Effector CD8-positive, alpha-beta T cell (primary cell): Measurements from ENCODE around the gene SEMA7A.
A peak's percentile ranks its signal among the peaks of the same experiment; 100 is the strongest.
"Not testable (repeated sequence)": the region's sequence is repeated elsewhere in the genome, so short reads cannot be mapped to it uniquely, and the experiment has no call there.

Experiments used
- DNase-seq: peaks from one replicate; lab custom pipeline; 2025; lab: John Stamatoyannopoulos, UW
- total RNA-seq, 4 experiments: gene quantifications; one replicate each; lab custom pipeline; 2026; lab: John Stamatoyannopoulos, UW

The SEMA7A gene
- total RNA-seq: 8.0 to 205 (median 13.8) reads per million in 4 experiments

GRCh38 chr15:74433592-74434262, at the start of gene SEMA7A:
Gene SEMA7A (minus strand): TSS chr15:74433958. CDS start chr15:74433918, 40 bp downstream.
- DNase-seq: peak; percentile 62

- no peak for DNase-seq
Observed at GRCh38 chr15:74482661-74483060, 48.9 kb upstream of the SEMA7A start.

GRCh38 chr15:74480364-74480763, 46.6 kb upstream of the SEMA7A start:
- DNase-seq: not testable (repeated sequence)

GRCh38 chr15:74471621-74472020, 37.9 kb upstream of the SEMA7A start:
- not testable (repeated sequence) for DNase-seq

- DNase-seq: no peak
Observed at GRCh38 chr15:74470631-74471395, 37.1 kb upstream of the SEMA7A start.

- no peak for DNase-seq
Observed at GRCh38 chr15:74468341-74469032, 34.7 kb upstream of the SEMA7A start.

- DNase-seq: no peak
Observed at GRCh38 chr15:74466570-74466969, 32.8 kb upstream of the SEMA7A start.

GRCh38 chr15:74464897-74465296, 31.1 kb upstream of the SEMA7A start:
- no peak for DNase-seq

- no peak for DNase-seq
Observed at GRCh38 chr15:74464216-74464615, 30.5 kb upstream of the SEMA7A start.

GRCh38 chr15:74463634-74464033, 29.9 kb upstream of the SEMA7A start:
- no peak for DNase-seq

- no peak for DNase-seq
Observed at GRCh38 chr15:74461847-74462511, 28.2 kb upstream of the SEMA7A start.

GRCh38 chr15:74460871-74461846, 27.4 kb upstream of the SEMA7A start, which contains the start of gene UBL7:
Gene UBL7 (minus strand): TSS chr15:74461160. CDS start chr15:74458867, 2,293 bp downstream.
- peak; percentile 92 for DNase-seq

GRCh38 chr15:74460298-74460697, 26.5 kb upstream of the SEMA7A start:
- DNase-seq: no peak

GRCh38 chr15:74459798-74460197, 26.0 kb upstream of the SEMA7A start:
- not testable (repeated sequence) for DNase-seq

GRCh38 chr15:74458473-74458872, 24.7 kb upstream of the SEMA7A start:
- no peak for DNase-seq

GRCh38 chr15:74457036-74457435, 23.3 kb upstream of the SEMA7A start:
- DNase-seq: not testable (repeated sequence)

GRCh38 chr15:74454764-74455500, 21.2 kb upstream of the SEMA7A start:
- DNase-seq: no peak

- DNase-seq: no peak
Observed at GRCh38 chr15:74453925-74454763, 20.4 kb upstream of the SEMA7A start.
